Measurements from ENCODE around the gene PSMB10.

DNA sequence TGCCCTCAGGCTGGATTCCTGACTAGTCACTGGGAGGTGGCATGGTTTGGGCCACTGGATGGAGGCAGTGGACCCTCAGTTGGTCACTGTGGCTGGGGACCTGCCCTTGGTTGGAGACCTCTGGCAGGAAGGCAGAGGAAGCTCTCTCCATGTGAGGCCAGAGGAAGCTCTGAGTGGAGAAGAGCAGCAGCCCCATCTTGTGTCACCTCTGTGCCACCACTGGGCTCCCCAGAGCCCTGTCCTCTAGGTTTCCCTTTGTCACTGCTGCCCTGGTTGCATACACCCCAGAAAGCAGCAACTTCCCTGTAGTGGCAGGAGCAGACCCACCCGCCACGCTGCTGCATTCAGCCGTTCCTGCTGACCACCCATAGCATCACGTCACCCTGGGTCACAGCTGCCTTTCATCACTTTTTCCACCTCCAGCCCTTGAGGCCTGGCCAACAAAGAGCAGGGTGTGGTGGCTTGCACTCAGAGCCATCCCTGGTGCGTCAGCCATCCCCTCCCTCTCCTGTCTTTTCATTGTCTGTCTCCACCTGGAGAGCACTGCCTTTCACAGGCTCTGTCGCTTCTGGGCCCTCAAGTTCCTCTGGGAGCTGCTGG, 16.9 kb downstream of the PSMB10 start:
- no peak for TF ChIP-seq POLR2A (IDR thresholded peaks at IDR 0.05)
- TF ChIP-seq, protein P1, sequence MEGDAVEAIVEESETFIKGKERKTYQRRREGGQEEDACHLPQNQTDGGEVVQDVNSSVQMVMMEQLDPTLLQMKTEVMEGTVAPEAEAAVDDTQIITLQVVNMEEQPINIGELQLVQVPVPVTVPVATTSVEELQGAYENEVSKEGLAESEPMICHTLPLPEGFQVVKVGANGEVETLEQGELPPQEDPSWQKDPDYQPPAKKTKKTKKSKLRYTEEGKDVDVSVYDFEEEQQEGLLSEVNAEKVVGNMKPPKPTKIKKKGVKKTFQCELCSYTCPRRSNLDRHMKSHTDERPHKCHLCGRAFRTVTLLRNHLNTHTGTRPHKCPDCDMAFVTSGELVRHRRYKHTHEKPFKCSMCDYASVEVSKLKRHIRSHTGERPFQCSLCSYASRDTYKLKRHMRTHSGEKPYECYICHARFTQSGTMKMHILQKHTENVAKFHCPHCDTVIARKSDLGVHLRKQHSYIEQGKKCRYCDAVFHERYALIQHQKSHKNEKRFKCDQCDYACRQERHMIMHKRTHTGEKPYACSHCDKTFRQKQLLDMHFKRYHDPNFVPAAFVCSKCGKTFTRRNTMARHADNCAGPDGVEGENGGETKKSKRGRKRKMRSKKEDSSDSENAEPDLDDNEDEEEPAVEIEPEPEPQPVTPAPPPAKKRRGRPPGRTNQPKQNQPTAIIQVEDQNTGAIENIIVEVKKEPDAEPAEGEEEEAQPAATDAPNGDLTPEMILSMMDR (IDR thresholded peaks at IDR 0.05) = peak in 1 of 5 experiments; percentile 16
